H1 (cell line): ENCODE data around the gene FYTTD1. TPM values are rescaled to one million over a fixed set of nuclear protein-coding genes. Genes with fewer than 3 reads are reported as not detected.

Source experiments
- KDM1A ChIP-seq: fragments of 200-600, 300-600 bp; sonication (generic); IDR thresholded peaks from 2 replicates; pipeline ENCODE4 v1.7.1; 2016; ENCODE audit warnings: mild to moderate bottlenecking, low read length, borderline replicate concordance
- POLR2A ChIP-seq, 2 experiments: IDR thresholded peaks; 1 replicate in 1 of 2; 2 replicates in 1 of 2; pipeline ENCODE4 v1.6.1; 2011; ENCODE audit warnings: low read depth in 2 of 2, low read length in 2 of 2, mild to moderate bottlenecking in 2 of 2; ENCODE audit errors: control extremely low read depth in 1 of 2
- polyA plus RNA-seq, 7 experiments: library from polyadenylated mRNA; depleted of rRNA in 3 of 7; stranded (reverse) in 5 of 7; unstranded in 2 of 7; fragments of >200 nt in 5 of 7; fragments of 200-250 nt in 2 of 7; gene quantifications; 1 replicate in 5 of 7; 2 replicates in 1 of 7; 4 replicates in 1 of 7; pipeline versions ENCODE4 v1.2.1 to v1.2.3, GENCODE V29; 2011 to 2013; ENCODE audit warnings: missing spikeins in 2 of 7, mixed read lengths in 2 of 7
- total RNA-seq: library from RNA; stranded (reverse); fragmentation: NEBNext Ultra II Directional; extraction: Animal tissue kit (Norgen Biotek cat#: 25700); gene quantifications from 2 replicates; pipeline ENCODE4 v1.2.1, GENCODE V29; 2021

FYTTD1 gene
- total and polyA plus RNA-seq, 2 of the 8 experiments (the other 6 are each of a cell fraction or from before 2014, with no cell fraction given) = 3.1 to 24.4 TPM

- TF ChIP-seq KDM1A = no peak
- no peak for TF ChIP-seq POLR2A (IDR thresholded peaks at IDR 0.05; ENCODE audit: control extremely low read depth in 1 of 2, low read depth in 2 of 2, low read length in 2 of 2)
Measured at GRCh38 chr3:197737749-197738462, 11.8 kb upstream of the FYTTD1 start (continued).
